ENCODE data around the gene PATL2. TPM values are rescaled to one million over a fixed set of nuclear protein-coding genes. Genes with fewer than 3 reads are reported as not detected.
"Not testable (repeated sequence)": the region's sequence is repeated elsewhere in the genome, so short reads cannot be mapped to it uniquely, and the experiment has no call there.

The PATL2 gene
- total RNA-seq, 6 experiments from 2014 or later: 0.28 to 1.9 (median 0.71) TPM

DNA sequence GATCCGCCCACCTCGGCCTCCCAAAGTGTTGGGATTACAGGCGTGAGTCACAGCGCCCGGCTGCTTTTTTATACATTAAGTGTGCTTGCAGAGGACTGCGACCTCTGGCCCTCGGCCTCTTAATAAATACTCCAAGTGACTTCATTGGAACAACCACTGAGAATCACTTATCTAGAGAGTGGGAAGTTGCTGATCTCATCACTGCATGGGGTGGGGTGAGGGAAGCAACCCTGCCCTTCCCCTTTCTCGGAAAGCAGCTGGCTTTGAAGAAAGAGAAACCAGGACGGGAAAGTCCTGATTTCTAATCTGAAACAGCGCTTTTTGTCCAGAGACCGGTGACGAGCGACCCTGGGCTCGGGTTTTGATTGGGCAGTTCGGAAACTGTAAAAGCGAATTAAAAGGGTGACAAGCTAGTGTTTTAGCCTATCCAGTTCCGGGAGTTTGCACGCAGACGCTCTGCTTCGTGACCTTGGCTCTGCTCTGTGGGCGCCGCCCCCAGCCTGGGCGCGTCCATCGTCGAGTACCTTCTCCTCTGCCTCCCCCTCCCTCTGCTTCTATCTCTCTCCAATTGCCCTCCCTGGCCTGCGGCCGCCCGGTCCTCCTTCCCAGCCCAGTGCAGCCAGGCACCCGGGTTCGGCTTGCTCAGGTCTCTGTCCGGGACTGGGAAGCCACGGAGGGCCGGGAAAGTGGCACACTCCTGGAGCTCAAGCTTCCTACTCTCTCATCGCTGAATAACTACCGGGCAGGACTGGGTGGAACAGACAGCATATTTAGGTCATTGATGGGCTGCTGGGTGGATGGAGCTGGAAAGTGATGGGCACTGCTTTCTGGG is 17.7 kb upstream of the PATL2 start:
- DNase-seq (peak; percentile 95 to 97 (median 97)), ATAC-seq (peak; percentile 86 to 97 (median 94))
- H3K4me1 ChIP-seq: peaks cover 0 to 15% (median 6%) of the 10 kb centered on the region in 4 donors
- H3K36me3 ChIP-seq: no peaks in the 10 kb centered on the region
- H3K27ac ChIP-seq: peak overlapping the region; percentile 97 to 99 (median 98)
- no peaks in the 10 kb centered on the region for H3K27me3 ChIP-seq
- peak; percentile 95 for TF ChIP-seq POLR2A (IDR thresholded peaks at IDR 0.05)
- TF ChIP-seq, protein P1, sequence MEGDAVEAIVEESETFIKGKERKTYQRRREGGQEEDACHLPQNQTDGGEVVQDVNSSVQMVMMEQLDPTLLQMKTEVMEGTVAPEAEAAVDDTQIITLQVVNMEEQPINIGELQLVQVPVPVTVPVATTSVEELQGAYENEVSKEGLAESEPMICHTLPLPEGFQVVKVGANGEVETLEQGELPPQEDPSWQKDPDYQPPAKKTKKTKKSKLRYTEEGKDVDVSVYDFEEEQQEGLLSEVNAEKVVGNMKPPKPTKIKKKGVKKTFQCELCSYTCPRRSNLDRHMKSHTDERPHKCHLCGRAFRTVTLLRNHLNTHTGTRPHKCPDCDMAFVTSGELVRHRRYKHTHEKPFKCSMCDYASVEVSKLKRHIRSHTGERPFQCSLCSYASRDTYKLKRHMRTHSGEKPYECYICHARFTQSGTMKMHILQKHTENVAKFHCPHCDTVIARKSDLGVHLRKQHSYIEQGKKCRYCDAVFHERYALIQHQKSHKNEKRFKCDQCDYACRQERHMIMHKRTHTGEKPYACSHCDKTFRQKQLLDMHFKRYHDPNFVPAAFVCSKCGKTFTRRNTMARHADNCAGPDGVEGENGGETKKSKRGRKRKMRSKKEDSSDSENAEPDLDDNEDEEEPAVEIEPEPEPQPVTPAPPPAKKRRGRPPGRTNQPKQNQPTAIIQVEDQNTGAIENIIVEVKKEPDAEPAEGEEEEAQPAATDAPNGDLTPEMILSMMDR (IDR thresholded peaks at IDR 0.05): no peak
- intact Hi-C loops (cut with DNase I): no loop called here
- WGBS (ENCODE audit: insufficient coverage, low coverage, low lambda C conversion rate, missing lambda C conversion rate): under 1% methylated on average over 27 of the region's 36 CpGs
- H3K4me3 ChIP-seq: peak overlapping the region; percentile 62 to 81 (median 72)
- no peaks in the 10 kb centered on the region for H3K9me3 ChIP-seq

DNA sequence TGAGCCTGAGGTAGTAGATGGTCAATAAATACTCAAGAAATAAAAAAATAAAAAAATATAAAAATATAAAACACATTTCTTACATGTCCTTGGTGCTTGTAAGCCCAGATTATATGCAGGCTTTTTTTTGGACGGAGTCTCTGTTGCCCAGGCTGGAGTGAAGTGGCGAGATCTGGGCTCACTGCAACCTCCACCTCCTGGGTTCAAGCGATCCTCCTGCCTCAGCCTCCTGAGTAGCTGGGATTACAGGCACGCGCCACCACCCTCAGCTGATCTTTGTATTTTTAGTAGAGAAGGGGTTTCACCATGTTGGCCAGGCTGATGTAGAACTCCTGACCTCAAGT is 17.1 kb upstream of the PATL2 start:
- Histone ChIP-seq H3K4me3 (peak overlapping the region in 2 of 3 donors; percentile 62 to 81), H3K27ac (peak overlapping the region; percentile 75 to 98 (median 97)), H3K4me1 (peaks cover 0 to 15% (median 6%) of the 10 kb centered on the region in 4 donors)
- H3K36me3 ChIP-seq; DNase-seq; H3K27me3 ChIP-seq; intact Hi-C loops (cut with DNase I); ATAC-seq; H3K9me3 ChIP-seq: not testable (repeated sequence)
- 46% methylated on average over 3 of the region's 5 CpGs for WGBS (ENCODE audit: insufficient coverage, low coverage, low lambda C conversion rate, missing lambda C conversion rate)

DNA sequence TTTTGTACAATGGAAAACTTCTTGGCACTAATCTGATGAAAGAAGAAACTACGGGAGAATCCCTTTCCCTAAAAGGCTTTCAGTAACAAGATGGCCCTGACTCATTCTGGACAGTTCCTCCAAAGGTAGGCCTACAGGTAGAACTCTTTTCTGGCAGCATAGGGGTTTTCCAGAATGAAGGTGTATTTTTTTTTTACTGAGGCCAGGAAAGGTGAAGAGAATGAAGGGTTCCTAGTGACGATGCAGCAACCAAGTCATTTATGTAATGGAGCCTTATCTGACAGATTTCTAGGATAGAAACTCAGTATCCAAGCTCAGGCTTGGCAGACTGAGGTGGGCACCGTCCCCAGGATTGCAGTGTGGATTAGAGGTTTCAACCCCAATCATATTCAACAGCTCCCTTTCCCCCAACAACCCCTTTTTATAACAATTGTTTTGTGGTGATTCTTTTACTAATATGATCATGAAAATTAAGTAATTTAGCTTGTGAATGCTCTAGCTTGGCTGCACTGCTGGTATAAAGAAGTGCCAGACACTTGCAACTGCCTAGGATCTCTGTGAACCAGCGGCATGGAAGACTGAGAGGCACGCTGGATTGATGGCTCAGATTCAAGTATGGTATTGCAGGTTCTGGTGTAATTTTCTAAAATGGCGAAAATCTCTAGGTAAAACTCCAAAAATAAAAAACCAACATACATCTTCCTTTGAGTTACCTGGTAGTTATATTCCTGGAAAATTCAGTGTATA is 16.5 kb upstream of the PATL2 start:
- 89% methylated on average over 6 of the region's 6 CpGs for WGBS (ENCODE audit: insufficient coverage, low coverage, low lambda C conversion rate, missing lambda C conversion rate)
- H3K4me1 ChIP-seq: peaks cover 0 to 15% (median 6%) of the 10 kb centered on the region in 4 donors

DNA sequence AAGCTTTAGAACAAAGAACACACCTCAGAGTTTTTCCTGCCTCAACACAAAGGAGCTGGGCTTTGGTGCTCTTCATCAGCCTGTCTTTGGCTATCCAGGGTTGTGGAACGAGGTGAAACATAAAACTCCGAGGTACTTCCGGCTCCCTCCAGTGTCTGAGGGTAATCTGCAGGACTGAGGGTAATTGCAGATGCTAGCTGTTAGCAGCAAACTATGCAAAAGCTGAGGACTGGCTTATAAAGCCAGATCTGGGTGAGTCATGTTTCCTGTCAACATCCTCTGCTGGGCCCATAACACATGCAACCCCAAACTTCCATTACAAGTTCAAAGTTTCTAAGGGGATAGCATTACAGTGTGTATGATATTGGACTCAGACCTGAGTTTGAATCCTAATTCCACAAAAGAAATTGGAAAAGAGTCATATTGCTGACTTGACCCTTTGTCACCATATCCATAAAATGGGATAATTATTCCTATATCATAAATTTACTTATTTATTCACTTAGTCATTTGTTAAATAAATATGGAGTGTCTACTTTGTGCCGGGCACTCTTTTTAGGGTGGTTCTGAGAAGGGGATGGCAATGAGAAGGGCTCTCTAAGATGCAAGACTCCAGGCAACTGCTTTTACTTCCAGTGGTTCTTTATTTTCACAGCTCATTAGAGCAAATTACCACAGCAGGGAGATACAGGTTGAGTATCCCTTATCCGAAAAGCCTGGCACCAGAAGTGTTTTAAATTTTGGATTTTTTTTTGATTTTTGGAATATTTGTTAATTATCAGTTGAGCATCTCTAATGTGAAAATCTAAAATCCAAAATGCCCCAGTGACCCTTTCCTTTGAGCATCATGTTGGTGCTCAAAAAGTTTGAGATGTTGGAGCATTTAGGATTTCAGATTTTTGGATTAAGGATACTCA is 15.7 kb upstream of the PATL2 start:
- TF ChIP-seq, protein P1 (IDR thresholded peaks at IDR 0.05): no peak
- peak; percentile 71 for TF ChIP-seq POLR2A (IDR thresholded peaks at IDR 0.05)
- WGBS (ENCODE audit: insufficient coverage, low coverage, low lambda C conversion rate, missing lambda C conversion rate): 39% methylated on average over 5 of the region's 5 CpGs
- peak overlapping the region; percentile 75 to 98 (median 97) for H3K27ac ChIP-seq
- peaks cover 0 to 15% (median 6%) of the 10 kb centered on the region in 4 donors for H3K4me1 ChIP-seq
- H3K36me3 ChIP-seq: no peaks in the 10 kb centered on the region
- intact Hi-C loops (cut with DNase I): no loop called here
- no peaks in the 10 kb centered on the region for H3K27me3 ChIP-seq
- ATAC-seq (peak; percentile 14 to 46 (median 34)), DNase-seq (no peak)
- H3K9me3 ChIP-seq: no peaks in the 10 kb centered on the region
- peak overlapping the region in 1 of 3 donors; percentile 20 for H3K4me3 ChIP-seq

More for the DNA sequence above, 16.5 kb upstream of the PATL2 start:
- no peak for DNase-seq
- TF ChIP-seq, protein P1 (IDR thresholded peaks at IDR 0.05): no peak
- no peak for TF ChIP-seq POLR2A (IDR thresholded peaks at IDR 0.05)
- ATAC-seq: no peak
- peak overlapping the region; percentile 75 to 98 (median 97) for H3K27ac ChIP-seq
- no peaks in the 10 kb centered on the region for H3K9me3 ChIP-seq
- no peaks in the 10 kb centered on the region for H3K27me3 ChIP-seq
- H3K4me3 ChIP-seq: no peak overlapping the region
- intact Hi-C loops (cut with DNase I): no loop called here
- H3K36me3 ChIP-seq: no peaks in the 10 kb centered on the region

Data from right lobe of liver (tissue), 6 donors.